ENCODE data around the gene CD160. TPM values are rescaled to one million over a fixed set of nuclear protein-coding genes. Genes with fewer than 3 reads are reported as not detected.
A peak's percentile ranks its signal among the peaks of the same experiment; 100 is the strongest.
"Not testable (repeated sequence)": the region's sequence is repeated elsewhere in the genome, so short reads cannot be mapped to it uniquely, and the experiment has no call there.

CD160 gene
- polyA plus RNA-seq, 4 donors = 0.70 to 2.9 (median 1.2) TPM

DNA sequence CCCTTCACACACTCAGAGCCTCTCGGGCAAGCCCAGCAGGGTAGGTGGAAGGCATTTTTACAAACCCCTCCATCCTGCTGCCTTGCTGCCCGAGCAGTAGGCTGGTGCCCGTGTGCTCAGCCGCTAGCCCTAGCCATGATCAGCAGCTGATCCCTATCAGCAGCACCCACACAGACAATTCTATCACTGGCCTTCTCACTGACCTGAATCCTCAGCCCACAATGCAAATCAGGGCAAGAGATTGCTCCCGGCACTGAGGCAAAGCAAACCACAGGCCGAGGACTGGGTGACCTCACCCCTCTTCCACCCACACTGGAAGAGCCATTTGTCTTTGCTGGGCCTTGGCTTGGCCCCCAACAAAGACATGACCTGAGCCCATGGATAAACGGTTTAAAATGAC lies 11.2 kb upstream of the CD160 start:
- DNase-seq (ENCODE audit: low read depth in 4 of 4, low spot score in 3 of 4) = no peak

DNA sequence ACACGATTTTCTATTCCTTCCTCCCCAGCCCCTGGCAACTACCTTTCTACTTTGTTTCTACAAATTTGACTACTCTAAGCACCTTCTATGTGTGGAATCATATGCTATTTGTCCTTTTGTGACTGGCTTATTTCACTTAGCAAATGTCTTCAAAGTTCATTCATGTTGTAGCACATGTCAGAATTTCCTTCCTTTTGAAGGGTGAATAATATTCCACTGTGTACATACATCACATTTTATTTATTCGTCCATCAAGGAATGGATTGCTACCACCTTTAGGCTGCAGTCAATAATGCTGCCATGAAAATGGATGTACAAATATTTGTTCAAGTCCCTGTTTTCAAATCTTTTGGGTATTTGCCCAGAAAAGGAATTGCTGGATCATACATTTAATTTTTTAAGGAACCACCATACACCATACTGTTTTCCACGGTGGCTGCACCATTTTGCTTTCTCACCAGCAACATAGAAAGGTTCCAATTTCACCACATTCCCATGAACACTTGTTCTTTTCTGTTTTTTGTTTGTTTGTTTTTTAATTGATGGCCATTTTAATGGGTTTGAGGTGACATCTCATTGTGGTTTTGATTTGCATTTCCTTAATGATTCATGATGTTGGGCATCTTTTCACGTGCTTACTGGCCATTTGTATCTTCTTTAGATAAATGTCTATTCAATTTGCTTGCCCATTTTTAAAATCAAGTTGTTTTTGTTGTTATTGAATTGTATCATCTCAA lies 8.8 kb upstream of the CD160 start:
- DNase-seq (ENCODE audit: low read depth in 4 of 4, low spot score in 3 of 4) = no peak

DNA sequence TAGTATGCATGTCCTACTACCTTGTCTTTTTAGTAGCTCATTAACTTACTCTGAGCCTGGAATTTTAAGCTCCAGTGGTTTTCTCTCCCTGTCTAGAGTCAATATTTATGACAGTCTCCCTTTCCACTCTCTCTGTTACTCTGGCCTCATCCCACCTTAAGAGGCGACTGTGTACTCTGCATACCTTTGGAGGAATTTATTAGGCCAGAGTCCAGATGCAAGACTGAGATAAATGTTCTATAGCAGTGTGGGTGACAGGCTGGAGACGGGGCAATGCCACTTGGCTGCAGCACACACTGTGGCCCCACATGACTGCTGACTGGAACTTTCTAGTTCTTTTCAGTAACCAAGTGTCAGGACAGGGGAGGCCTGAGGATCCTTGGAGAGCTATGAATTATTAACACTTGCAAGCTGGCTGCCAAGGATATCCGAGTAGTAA lies 8.1 kb upstream of the CD160 start:
- DNase-seq (ENCODE audit: low read depth in 4 of 4, low spot score in 3 of 4) = peak in 3 of 4 donors; percentile 47 to 65 (median 60)

DNA sequence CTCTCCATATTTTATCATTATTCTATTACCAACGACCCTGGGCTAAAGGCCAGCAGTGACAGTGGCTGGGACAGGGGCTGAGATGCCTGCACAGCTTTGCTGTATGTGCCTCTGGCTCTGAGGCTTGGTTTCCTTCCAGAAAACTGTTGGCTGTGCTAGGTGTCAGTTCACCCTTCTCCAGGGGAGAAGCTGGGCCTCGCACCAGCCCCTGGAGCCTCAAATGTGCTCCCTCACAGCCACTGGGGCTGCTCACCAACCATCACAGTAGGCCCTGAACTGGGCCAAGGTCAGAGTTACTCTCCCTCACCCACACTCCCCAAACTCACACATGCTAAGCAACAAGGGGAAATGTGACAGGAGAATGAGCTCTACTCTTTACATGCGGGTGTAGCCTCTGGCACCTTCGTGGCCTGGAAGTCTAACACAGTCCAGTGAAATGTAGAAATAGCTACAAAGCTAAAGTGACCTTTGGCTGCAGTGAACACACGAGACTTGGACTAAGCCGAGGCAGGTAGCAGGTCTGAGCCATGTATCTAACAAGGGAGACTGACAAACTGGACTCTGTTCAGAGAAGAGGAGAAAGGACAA lies 4.7 kb upstream of the CD160 start:
- DNase-seq (ENCODE audit: low read depth in 4 of 4, low spot score in 3 of 4) = no peak

DNA sequence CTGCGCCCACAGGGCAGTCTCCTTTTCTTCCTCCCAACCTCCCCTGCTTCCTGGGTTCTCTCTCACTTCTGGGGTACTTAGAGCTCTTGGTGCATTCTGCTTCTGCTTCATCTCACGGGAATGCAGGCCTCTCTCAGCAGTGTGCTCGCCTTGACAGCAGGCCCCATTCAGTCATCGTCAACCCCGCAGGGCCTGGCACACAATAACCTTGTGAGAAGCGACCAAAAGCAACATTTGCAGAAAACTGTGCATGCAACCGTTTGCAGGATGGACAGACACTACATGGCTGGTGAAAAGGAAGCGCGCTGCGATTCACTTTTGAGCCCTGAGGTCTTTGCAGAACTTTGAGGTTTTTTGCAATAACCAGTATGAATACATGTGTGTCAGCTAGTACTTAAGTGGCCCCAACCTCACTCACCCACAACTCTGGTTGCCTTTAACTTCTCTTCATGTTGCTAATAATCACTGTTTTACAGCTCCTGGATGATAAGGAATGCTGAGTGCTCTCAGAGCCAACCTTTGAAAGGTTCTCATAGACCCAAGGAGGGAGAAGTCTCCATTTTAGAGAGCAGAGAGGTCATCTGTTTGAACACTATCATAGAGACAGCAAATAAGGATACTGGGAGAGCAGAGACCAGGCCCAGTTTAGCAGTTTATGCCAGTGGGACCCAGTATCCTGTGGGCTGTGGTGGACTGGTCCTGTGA lies 2.5 kb upstream of the CD160 start:
- no peak for DNase-seq (ENCODE audit: low read depth in 4 of 4, low spot score in 3 of 4)

DNA sequence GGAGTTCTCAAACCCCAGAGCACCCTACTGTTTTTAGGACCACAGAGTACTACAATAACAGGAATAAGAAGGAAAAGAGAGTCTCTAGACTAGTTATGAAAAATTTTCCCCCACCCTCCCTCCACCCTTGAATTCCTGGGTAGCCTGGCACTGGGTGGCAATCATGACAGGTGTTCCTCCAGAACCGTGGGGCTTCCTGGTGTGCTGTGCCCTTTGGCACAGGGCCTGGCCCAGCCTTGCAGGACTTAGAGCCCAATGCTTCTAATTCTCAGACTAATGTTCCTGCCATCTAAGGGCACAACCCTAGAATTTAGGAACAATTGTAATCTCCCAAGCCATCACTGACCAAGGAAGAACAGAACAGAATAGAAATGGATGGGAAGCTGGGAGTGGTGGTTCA lies 1.5 kb upstream of the CD160 start:
- no peak for DNase-seq (ENCODE audit: low read depth in 4 of 4, low spot score in 3 of 4)

DNA sequence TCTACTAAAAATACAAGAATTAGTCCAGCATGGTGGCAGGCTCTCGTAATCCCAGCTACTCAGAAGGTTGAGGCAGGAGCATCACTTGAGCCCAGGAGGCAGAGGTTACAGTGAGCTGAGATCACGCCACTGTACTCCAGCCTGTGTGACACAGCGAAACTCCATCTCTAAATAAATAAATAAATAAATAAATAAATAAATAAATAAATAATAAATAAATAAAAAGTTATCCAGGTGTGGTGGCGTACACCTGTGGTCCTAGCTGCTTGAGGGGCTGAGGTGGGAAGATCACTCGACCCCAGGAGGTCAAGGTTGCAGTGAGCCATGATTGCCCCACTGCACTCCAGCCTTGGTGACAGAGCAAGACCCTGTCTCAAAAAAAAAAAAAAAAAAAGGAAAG lies 834 bp upstream of the CD160 start:
- DNase-seq (ENCODE audit: low read depth in 4 of 4, low spot score in 3 of 4) = not testable (repeated sequence)

DNA sequence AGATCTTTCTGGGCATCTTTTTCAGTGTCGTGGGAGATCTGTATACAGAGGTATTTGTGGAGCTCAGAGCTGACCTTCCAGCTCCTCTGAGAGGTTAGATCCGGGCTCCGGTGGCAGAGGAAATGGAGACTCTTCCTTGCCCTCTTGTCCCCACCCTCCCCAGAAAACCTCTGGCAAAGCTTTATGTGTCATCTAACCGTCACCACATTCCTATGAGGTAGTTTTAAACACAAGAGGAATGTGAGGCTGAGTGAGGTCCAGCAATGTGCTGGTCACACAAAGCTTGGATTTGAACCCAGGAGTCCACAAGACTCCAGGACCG lies 1.2 kb downstream of the CD160 start:
- no peak for DNase-seq (ENCODE audit: low read depth in 4 of 4, low spot score in 3 of 4)

DNA sequence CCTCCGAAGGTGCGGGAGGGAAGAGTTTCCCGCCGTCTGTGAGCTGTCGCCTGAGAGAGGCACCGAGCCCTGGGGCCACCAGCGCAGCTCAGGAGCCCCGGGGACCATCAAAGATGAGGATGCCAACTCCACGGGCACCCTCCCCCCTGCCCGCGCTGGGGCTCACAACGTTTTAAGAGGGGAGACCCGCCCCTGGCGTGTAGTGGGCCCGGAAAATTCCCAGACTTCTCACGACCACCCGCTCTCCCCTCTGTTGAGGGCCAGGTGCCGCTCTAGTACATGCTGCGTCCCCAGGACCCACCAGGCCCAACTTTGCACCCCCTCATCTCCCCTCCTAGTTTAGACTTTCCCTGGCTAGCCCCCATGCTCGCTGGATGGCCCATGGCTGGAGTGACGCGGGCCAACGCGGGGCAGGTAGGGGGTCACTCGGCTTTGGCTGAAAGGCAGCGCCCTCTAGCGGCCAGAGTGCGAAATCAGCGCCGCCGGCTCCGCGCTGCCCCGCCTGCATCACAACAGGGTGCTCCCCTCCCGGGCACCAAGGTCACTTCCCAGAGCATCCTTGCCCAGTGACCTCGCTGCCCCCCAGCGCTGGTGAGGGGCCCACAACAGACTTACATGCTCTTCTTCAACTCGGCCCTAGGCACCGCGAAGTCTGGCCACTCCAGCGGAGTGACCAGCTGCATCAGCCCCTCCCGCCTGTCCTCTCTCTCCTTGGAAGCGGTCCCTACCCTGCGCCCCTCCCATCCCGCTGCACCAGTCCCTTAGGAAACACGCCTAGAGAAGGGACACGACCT lies 1.8 kb downstream of the CD160 start:
- DNase-seq (ENCODE audit: low read depth in 4 of 4, low spot score in 3 of 4) = peak in 1 of 4 donors; percentile 41

DNA sequence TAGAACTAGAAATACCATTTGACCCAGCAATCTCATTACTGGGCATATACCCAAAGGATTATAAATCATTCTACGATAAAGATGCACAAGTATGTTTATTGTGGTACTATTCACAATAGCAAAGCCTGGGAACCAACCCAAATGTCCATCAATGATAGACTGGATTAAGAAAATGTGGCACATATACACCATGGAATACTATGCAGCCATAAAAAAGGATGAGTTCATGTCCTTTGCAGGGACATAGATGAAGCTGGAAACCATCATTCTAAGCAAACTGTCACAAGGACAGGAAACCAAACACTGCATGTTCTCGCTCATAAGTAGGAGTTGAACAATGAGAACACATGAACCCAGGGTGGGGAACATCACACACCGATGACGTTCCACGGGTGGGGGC lies 6.9 kb downstream of the CD160 start:
- DNase-seq (ENCODE audit: low read depth in 4 of 4, low spot score in 3 of 4) = not testable (repeated sequence)

DNA sequence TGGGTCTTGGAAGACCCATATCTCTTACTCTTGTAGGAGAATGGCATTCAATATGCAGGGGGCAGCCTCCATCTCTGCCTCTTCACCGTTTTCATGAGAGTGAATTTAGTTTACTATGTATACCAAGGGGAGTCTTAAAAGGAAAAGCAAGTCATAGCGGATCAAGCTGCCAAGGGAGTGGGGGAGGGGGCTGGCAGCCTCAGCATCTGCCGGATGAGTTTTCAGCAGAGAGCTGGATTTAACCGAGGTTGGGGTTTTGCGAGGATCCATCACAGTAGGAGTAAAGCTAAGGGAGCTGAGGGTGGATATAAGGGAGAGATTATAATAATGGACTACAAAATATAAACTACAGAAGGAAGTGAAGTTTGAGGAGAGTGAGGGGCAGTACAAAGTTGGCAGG lies 9.9 kb downstream of the CD160 start:
- DNase-seq (ENCODE audit: low read depth in 4 of 4, low spot score in 3 of 4) = no peak

DNA sequence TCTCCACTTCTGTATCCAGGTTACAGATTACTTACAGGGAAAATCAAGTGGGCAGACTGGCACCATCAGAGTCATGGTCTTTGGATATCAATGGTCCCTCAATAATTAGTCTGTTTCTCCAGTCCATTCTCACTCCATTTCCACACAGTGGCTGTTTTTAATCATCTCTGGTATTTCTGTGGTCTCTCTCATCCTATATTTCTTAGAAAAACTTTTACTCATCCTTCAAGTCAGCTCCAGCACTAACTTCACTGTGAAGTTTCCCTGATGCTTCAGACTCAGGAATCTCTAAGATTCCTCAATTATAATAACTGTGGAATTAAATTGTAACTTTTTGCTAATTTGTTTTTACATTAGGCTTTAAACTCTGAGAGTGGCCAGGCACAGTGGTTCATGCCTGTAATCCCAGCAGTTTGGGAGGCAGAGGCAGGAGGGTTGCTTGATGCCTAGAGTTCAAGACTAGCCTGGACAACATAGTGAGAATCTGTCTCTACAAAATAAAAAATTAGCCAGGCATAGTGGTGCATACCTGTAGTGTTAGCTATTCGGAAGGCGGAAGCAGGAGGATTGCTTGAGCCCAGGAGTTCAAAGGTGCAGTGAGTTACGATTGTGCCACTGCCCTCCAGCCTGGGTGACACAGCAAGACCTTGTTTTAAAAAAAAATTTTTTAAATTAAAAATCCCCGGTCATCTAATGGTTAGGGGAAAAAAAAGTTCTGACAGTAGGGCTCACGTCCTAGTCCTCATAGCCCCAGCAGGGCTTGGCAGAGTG lies 10.6 kb downstream of the CD160 start:
- DNase-seq (ENCODE audit: low read depth in 4 of 4, low spot score in 3 of 4) = no peak

DNA sequence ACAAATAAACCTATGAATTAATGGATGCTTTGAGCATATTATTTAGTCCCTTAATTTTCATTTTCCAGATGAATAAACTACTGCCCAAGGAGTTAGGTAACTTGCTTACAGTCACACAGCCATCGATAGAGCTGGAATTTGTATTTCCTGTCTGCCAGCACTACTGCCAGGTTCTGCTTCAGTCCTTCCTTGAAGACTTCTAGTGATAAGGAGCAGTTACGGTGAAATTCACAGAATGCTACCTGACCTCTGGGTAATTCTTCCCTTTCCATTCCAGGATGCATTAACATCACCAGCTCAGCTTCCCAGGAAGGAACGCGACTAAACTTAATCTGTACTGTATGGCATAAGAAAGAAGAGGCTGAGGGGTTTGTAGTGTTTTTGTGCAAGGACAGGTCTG lies 11.2 kb downstream of the CD160 start:
- DNase-seq (ENCODE audit: low read depth in 4 of 4, low spot score in 3 of 4) = no peak

DNA sequence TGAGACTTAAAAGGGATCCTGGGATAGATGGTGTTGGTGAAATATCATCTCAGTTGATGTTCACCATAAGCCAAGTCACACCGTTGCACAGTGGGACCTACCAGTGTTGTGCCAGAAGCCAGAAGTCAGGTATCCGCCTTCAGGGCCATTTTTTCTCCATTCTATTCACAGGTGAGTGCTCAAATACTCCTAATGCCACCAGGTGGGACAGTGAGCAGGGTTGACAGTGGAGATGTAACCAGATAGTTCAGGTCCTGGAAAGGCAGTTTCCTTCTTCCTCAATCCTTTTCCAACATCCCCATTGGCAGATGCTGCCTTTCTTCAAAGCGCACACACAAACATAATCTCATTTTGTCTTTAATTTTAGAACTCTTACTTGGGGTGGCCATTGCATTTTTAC lies 11.6 kb downstream of the CD160 start:
- no peak for DNase-seq (ENCODE audit: low read depth in 4 of 4, low spot score in 3 of 4)

DNA sequence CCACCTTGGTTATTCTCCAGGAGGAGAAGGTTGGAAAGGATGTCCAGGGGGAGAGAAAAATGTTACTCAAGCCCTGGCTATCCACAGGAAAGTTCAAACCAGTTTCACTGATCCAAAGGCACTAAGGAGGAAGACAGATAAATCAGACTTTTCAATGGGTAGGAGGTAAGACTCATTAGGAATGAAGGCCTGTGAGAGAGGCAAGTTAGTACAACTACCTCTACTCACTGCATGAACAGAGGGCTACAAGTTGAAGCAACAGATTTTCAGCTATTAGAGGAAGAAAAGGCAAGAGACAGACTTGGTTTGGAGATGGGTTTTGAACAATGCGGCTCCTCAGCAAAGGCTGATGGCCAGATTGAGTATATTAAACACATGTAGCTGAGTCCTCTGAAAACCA lies 16.9 kb downstream of the CD160 start:
- no peak for DNase-seq (ENCODE audit: low read depth in 4 of 4, low spot score in 3 of 4)

DNA sequence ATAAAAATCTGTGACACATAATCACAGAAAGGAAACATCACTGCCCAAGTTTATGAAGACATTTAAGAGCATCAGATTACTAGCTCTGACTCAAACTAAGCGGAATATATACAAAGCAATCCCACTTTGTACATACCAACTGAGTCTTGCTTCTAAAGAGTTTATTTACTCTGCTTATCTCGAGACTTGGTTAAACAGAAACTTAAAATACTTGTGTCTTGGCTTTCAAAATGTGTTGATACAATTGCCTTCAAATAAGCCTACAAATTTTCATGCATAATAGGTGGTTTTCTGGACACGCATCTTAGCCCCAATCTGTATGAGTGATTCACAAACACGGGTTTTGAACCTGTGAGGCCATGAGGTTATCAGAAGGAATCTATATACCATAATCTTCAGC lies 21.0 kb downstream of the CD160 start:
- DNase-seq (ENCODE audit: low read depth in 4 of 4, low spot score in 3 of 4) = no peak

DNA sequence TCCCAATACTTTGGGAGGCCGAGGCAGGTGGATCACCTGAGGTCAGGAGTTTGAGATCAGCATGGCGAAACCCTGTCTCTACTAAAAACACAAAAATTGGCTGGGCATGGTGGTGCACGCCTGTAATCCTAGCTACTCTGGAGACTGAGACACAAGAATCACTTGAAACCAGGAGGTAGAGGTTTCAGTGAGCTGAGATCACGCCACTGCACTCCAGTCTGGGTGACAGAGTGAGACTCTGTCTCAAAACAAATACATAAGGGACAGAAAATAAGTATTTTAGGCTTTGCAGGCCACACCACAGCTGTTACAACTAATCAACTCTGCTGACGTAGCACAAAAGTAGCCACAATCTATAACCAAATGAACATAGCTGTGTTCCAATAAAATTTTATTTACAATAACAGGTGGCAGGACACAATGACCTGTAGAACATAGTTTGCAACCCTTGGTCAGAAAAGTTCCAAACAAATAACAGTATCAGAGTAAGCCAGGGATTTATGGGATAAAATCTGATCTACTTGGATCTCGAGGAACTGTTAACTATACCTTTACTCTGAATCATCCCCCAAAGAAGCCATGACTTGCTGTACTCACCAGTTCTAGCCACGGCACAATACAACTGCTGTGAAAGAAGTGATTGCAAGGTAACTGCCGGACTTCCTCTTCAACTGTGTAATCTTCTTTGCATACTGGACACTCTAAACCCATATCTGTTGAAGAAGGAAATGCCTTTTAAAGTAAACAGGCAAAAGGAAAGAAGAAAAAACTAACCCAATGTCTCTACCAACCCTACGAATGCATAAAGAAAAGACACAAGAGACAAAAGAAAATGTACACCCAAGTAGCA lies 28.3 kb downstream of the CD160 start:
- no peak for DNase-seq (ENCODE audit: low read depth in 4 of 4, low spot score in 3 of 4)

DNA sequence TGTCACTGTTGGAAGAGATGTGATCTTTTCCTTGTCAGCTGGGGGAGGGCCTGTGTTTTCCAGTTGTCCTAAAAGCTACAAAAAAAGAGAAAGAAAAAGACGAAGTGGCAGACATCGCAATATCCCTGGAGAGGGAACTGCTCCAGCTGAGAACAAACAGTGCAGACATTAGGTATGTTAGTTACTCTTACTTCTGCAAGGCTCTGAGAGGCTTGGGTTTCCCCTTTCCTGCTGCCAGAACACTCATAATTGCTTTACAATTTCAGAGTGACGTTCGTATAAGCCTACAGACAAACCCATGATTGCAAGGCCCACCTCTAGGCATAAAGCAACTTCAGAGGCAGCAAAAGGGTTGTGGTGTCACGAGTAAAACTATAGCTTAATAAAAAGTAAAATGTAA lies 31.1 kb downstream of the CD160 start:
- no peak for DNase-seq (ENCODE audit: low read depth in 4 of 4, low spot score in 3 of 4)

DNA sequence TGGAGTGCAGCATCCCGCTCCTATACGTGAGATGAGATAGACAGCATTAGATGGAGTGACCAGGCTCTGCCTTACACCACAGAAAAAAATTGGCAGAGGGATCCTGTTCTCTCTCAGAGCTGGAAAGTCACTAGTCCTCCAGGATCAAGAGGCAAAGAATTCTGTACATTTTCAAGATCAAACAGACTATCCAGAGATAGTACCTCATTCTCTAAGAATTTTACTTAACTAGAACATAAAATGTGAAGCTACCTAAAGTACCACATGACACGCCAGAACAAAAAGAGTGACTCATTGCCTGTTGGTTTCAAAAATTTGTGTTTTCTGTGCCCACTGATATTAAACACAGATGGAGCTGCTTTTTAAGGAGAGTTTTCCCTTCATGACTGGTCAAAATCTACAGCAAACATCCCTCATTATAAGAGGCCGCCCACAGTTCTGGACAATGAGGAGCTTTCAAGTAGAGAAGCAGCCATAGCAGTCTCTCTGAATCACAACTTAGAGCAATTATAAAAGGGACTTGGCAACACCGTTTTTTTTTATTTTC lies 32.3 kb downstream of the CD160 start:
- DNase-seq (ENCODE audit: low read depth in 4 of 4, low spot score in 3 of 4) = no peak

Measured in left renal pelvis (tissue), 4 donors.